ENCODE data around the gene ATP13A5. TPM values are rescaled to one million over a fixed set of nuclear protein-coding genes. Genes with fewer than 3 reads are reported as not detected.
A peak's percentile ranks its signal among the peaks of the same experiment; 100 is the strongest.

ATP13A5 gene
- total RNA-seq, 1 donor from 2014 or later: not detected

DNA sequence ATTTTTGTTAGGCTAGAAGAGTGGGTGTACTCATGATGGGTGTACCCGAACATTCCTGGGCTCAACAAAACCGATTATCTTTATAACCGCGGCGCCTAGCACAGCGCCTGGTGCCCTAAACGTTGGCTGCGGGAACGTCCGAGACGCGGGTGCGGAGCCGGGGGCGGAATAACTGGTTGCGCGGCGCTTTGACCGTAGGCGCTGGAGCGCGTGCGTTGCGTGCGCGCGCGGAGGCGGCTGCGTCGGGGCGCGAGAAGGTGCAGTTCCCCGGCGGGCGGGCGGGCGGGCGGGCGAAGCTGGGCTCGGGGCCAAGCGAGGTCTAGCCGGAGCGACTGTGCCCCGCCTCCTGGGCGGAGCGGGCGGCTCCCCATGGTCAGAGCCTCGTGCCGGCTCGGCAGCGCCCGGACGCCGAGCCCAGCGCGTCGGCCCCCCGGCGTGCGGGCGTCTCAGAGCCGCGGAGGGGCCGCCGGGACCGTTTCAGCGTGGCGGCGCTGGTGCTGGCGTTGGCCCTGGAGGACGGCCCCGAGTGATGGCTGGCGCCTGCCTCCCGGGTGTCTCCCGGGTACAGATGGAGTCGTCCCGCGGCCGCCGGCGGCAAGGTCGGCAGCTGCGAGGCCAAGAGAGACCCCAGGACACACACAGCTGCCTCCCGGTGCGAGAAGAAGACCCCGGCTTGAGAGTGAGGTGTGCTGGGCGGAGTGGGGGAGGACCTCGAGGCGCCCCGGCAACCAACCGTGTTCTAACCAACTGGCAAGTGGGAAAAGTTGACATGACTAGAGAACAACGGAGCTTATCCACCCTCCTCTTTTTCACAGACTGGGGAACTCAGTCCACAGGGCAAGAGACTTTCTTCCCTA lies 137.5 kb downstream of the ATP13A5 start, which contains the start of gene PLAAT1:
Gene PLAAT1 (plus strand): TSS at position 373 of the 857 bp plus-strand sequence. CDS start 14,429 bp downstream, outside the sequence.
- H3K4me3 Mint-ChIP-seq: peak within 1 kb of the TSS; percentile 30
- no peak for DNase-seq (ENCODE audit: low spot score)
- H3K27ac Mint-ChIP-seq: no peak within 1 kb of the TSS
- no peaks in the 10 kb centered on the region for H3K36me3 Mint-ChIP-seq (ENCODE audit: low read depth)
- H3K27me3 Mint-ChIP-seq (ENCODE audit: insufficient read depth): peaks cover 42% of the 10 kb centered on the region
- intact Hi-C loops (cut with micrococcal nuclease): no loop called here
- H3K4me1 Mint-ChIP-seq (ENCODE audit: low read depth): no peaks in the 10 kb centered on the region
- no peaks in the 10 kb centered on the region for H3K9me3 Mint-ChIP-seq

DNA sequence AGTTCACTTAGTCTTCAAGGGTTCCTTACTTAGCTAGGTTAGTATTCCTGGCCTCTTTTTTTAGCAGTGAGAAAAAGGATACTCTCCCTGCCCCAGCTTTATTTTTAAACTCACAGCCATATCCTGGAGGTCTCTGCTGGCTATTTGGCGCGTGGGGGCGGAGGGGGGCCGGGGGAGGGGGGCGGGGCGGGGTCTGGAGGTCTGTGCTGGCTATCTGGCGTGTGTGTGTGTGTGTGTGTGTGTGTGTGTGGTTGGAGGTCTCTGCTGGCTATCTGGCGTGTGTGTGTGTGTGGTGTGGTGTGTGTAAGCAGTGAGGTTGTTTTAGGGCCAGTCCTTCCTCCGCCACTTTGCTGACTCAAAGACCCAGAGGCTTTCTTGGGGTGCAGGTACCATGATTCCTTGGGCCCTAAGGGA lies 138.1 kb downstream of the ATP13A5 start:
- Mint-ChIP-seq H3K27me3 (ENCODE audit: insufficient read depth) (peaks cover 42% of the 10 kb centered on the region), H3K9me3 (no peaks in the 10 kb centered on the region), H3K27ac (no peak overlapping the region), H3K4me3 (peak overlapping the region; percentile 30), H3K36me3 (ENCODE audit: low read depth) (no peaks in the 10 kb centered on the region), H3K4me1 (ENCODE audit: low read depth) (no peaks in the 10 kb centered on the region)
- no peak for DNase-seq (ENCODE audit: low spot score)
- intact Hi-C loops (cut with micrococcal nuclease): no loop called here

DNA sequence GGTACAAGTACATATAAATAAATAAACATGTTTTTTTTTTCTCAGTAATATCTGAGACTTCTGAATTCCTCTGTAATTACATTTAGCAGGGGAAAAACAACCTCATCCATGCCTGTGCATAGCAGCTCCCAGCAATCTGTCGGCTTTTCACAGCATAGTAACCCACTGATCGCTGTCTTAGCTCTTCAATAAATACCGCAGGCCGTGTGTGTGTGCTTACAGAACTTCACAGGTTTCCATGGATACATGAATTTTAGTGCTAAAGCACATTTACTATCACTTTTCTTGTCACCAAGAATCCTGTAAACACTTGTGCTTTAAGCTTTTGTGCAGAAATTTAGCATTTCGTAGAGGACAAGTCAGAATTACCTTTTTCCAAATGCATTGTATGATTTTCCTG lies 141.5 kb downstream of the ATP13A5 start:
- DNase-seq (ENCODE audit: low spot score): no peak
- Mint-ChIP-seq H3K27ac (no peak overlapping the region), H3K4me1 (ENCODE audit: low read depth) (no peaks in the 10 kb centered on the region), H3K27me3 (ENCODE audit: insufficient read depth) (peaks cover 38% of the 10 kb centered on the region), H3K4me3 (no peak overlapping the region), H3K36me3 (ENCODE audit: low read depth) (no peaks in the 10 kb centered on the region), H3K9me3 (no peaks in the 10 kb centered on the region)
- intact Hi-C loops (cut with micrococcal nuclease): no loop called here

DNA sequence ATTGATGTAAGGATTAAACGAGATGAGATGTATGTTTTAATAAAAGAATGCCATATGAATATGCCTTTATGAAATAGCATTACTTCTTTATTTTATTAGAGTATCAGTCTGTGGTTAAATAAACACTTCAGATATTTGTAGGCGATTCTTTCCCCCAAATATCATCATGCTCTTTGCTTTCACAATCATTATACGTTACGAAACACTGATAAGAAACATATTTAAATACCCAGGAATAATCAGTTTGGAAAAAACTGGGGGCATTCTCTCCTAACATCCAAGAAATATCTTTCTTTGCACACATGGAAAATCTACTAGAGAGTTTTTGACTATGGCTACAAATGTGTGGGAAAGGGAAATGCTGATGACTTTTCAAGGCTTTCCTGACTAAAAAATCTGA lies 142.0 kb downstream of the ATP13A5 start:
- no peaks in the 10 kb centered on the region for H3K4me1 Mint-ChIP-seq (ENCODE audit: low read depth)
- no peak overlapping the region for H3K4me3 Mint-ChIP-seq
- no peaks in the 10 kb centered on the region for H3K9me3 Mint-ChIP-seq
- no peak overlapping the region for H3K27ac Mint-ChIP-seq
- DNase-seq (ENCODE audit: low spot score): no peak
- intact Hi-C loops (cut with micrococcal nuclease): no loop called here
- H3K27me3 Mint-ChIP-seq (ENCODE audit: insufficient read depth): peaks cover 33% of the 10 kb centered on the region
- H3K36me3 Mint-ChIP-seq (ENCODE audit: low read depth): no peaks in the 10 kb centered on the region

DNA sequence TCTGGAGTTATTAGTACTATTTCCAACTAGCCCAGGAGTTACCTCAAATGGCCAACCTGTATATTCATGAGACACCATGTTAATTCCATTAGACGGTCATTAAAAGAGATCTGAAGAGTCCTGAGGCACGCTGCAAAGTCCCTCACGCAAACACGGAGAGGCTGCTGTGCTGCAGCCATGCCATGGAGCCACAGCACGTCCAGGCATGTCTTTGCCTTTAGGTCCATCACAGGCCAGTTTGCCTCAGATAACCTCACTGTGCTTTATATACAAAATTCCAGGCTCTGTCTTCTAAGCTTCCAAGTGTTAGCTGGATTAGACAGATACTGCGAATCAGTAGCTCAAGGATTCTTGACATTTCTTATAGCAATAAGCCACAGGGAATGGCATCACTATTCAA lies 147.4 kb downstream of the ATP13A5 start:
- Mint-ChIP-seq H3K4me1 (ENCODE audit: low read depth) (no peaks in the 10 kb centered on the region), H3K27me3 (ENCODE audit: insufficient read depth) (peaks cover 9% of the 10 kb centered on the region), H3K4me3 (no peak overlapping the region), H3K9me3 (no peaks in the 10 kb centered on the region), H3K36me3 (ENCODE audit: low read depth) (no peaks in the 10 kb centered on the region), H3K27ac (no peak overlapping the region)
- no peak for DNase-seq (ENCODE audit: low spot score)
- intact Hi-C loops (cut with micrococcal nuclease): no loop called here

DNA sequence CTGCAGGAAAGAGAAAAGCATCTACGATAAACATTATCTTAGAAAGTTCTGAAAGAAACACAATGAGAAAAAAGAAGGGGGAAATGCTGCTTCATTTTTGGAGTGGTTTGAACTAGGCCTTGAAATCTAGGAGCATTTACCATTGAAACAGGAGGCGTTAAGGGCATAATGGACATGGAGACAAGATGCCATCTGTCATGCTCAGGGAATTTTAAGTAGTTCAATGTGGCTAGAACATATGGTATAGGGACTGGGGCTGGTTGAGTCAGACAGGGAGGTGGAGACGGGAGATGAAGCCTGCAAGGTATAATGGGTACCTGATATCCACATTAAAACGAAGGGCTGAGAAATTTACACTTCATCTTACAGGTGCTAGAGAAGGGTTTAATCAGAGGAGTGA lies 147.9 kb downstream of the ATP13A5 start:
- Mint-ChIP-seq H3K27ac (no peak overlapping the region), H3K4me1 (ENCODE audit: low read depth) (no peaks in the 10 kb centered on the region), H3K9me3 (no peaks in the 10 kb centered on the region), H3K36me3 (ENCODE audit: low read depth) (no peaks in the 10 kb centered on the region), H3K4me3 (no peak overlapping the region), H3K27me3 (ENCODE audit: insufficient read depth) (peaks cover 9% of the 10 kb centered on the region)
- intact Hi-C loops (cut with micrococcal nuclease): no loop called here
- DNase-seq (ENCODE audit: low spot score): no peak

DNA sequence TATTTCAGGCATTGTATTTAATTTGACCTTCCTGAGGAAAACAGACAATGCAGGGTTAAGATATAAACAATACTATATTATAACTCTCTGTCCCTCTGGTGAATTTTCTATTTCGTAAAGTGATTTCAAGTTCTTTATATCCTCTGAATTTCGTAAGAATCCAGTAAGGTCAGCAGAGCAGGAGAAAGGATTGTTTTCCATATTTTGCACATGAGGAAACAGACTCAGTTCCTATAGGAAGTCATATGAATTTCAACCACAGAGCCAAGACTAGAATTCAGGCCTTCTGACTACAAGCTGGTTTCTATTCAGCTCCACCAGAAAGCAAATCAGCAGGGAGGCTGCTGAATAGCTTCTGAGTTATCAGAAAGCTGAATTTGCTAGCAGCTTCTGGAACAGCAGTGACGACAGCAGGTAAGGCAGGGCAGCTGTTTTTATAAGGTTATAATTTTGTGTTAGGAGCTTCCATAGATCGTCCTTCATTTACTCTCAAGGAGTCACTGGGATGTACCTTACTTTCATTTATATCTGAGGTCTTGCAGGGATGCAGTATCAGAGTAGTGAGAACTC lies 148.6 kb downstream of the ATP13A5 start:
- intact Hi-C loops (cut with micrococcal nuclease): no loop called here
- H3K27me3 Mint-ChIP-seq (ENCODE audit: insufficient read depth): peaks cover 9% of the 10 kb centered on the region
- no peak for DNase-seq (ENCODE audit: low spot score)
- H3K36me3 Mint-ChIP-seq (ENCODE audit: low read depth): no peaks in the 10 kb centered on the region
- H3K4me3 Mint-ChIP-seq: no peak overlapping the region
- no peak overlapping the region for H3K27ac Mint-ChIP-seq
- H3K4me1 Mint-ChIP-seq (ENCODE audit: low read depth): no peaks in the 10 kb centered on the region
- no peaks in the 10 kb centered on the region for H3K9me3 Mint-ChIP-seq

DNA sequence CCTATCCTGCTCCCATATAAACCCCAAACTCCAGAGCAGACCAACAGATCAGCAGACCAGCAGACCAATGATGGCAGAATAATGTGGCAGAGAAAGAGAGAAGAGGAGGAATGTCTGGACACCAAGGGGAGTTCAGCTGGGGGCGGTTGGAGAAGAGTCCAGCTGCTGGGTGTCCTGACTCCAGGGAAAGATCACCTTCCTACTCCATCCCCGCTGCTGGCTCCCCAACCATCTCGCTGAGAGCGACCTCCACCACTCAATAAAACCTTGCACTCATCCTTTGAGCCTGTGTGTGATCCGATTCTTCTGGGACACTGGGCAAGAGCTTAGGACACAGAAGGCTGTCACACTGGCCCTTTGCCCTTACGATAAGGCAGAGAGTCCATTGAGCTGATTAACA lies 150.3 kb downstream of the ATP13A5 start:
- intact Hi-C loops (cut with micrococcal nuclease): no loop called here
- peaks cover 3% of the 10 kb centered on the region for H3K27me3 Mint-ChIP-seq (ENCODE audit: insufficient read depth)
- DNase-seq (ENCODE audit: low spot score): no peak
- no peaks in the 10 kb centered on the region for H3K4me1 Mint-ChIP-seq (ENCODE audit: low read depth)
- no peaks in the 10 kb centered on the region for H3K36me3 Mint-ChIP-seq (ENCODE audit: low read depth)
- H3K9me3 Mint-ChIP-seq: no peaks in the 10 kb centered on the region
- no peak overlapping the region for H3K4me3 Mint-ChIP-seq
- H3K27ac Mint-ChIP-seq: no peak overlapping the region

DNA sequence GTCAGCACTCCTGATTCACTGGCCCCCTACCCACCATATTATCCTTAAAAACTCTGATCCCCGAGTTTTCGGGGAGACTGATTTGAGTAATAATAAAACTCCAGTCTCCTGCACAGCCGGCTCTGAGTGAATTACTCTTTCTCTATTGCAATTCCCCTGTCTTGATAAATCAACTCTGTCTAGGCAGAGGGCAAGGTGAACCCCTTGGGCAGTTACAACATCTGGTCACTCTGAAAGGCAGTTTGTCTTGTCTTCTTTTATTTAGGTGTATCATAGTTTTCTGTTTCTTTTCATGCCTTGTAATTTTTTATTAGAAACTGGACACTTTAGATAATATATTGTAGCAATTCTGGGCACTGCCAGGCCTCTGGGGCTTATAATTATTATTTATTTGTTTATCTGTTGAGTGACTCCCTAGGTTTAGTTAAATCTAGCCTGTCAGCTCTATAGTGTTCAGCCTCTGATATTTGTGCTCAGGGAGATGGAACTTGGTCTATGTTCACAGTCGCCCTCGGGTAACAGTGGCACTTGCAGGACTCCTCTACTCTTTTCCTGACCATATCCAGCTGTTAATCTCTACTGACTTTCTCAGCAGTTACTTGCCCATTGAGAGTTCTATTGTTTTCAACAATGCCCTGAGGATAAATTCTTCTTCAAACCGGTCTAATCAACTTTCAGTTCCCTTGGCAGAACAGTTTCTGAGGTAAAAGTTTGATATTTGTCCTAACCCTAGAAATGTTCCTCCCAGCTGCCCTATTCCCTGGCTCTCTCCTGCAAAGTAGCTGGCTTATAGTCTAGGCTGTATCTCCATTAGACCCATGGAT lies 153.0 kb downstream of the ATP13A5 start:
- Mint-ChIP-seq H3K27me3 (ENCODE audit: insufficient read depth) (no peaks in the 10 kb centered on the region), H3K27ac (no peak overlapping the region), H3K9me3 (no peaks in the 10 kb centered on the region), H3K4me3 (no peak overlapping the region), H3K4me1 (ENCODE audit: low read depth) (no peaks in the 10 kb centered on the region), H3K36me3 (ENCODE audit: low read depth) (no peaks in the 10 kb centered on the region)
- intact Hi-C loops (cut with micrococcal nuclease): no loop called here
- DNase-seq (ENCODE audit: low spot score): no peak

Other genes starting within 250 kb of the ATP13A5 start
- not detected in 2 replicates for gene PLAAT1, start 137.5 kb downstream of the ATP13A5 start, total RNA-seq
- gene ATP13A4, start 176.1 kb upstream of the ATP13A5 start, total RNA-seq: 0.31 and 1.7 TPM in 2 replicates
- gene OPA1, start 214.5 kb upstream of the ATP13A5 start, total RNA-seq: 78.1 and 91.2 TPM in 2 replicates

All from activated T-helper 1 cell treated with anti-CD3 and anti-CD28 coated beads, Interleukin-12 subunit alpha, Interleukin-12 subunit beta, Interleukin-2, Interleukin-4 antibody, amounts not matched to agents 30 ng/mL and 10 ng/mL and 1 ng/mL, durations not matched to agents 14 hours and 24 hours and 36 hours (primary cell).